GM19043 (cell line): ENCODE results near the gene SLC13A2.
"Not testable (repeated sequence)": the region's sequence is repeated elsewhere in the genome, so short reads cannot be mapped to it uniquely, and the experiment has no call there.

Source experiments
- ATAC-seq: cut with Tn5 transposase; IDR thresholded peaks from one replicate; pipeline ENCODE4 v1.9.1; 2021; ENCODE audit warnings: low read depth; ENCODE audit not compliant: unreplicated experiment

SLC13A2 gene

GRCh38 chr17:28511858-28512461, 38.5 kb downstream of the SLC13A2 start:
- no peak for ATAC-seq

GRCh38 chr17:28513476-28513875, 40.0 kb downstream of the SLC13A2 start:
- no peak for ATAC-seq

GRCh38 chr17:28514561-28515002, 41.1 kb downstream of the SLC13A2 start:
- ATAC-seq: no peak

GRCh38 chr17:28515518-28515917, 42.1 kb downstream of the SLC13A2 start:
- ATAC-seq: no peak

- ATAC-seq: no peak
Measured at GRCh38 chr17:28518132-28518531, 44.7 kb downstream of the SLC13A2 start.

- ATAC-seq: no peak
Measured at GRCh38 chr17:28518578-28518977, 45.1 kb downstream of the SLC13A2 start.

GRCh38 chr17:28519236-28519635, 45.8 kb downstream of the SLC13A2 start:
- ATAC-seq: no peak

- no peak for ATAC-seq
Measured at GRCh38 chr17:28520687-28521086, 47.2 kb downstream of the SLC13A2 start.

- ATAC-seq: no peak
Measured at GRCh38 chr17:28521311-28522085, 48.1 kb downstream of the SLC13A2 start.

- not testable (repeated sequence) for ATAC-seq
Measured at GRCh38 chr17:28522281-28522680, 48.8 kb downstream of the SLC13A2 start.

- ATAC-seq: no peak
Measured at GRCh38 chr17:28523186-28523585, 49.7 kb downstream of the SLC13A2 start.

- no peak for ATAC-seq
Measured at GRCh38 chr17:28523876-28524275, 50.4 kb downstream of the SLC13A2 start.

GRCh38 chr17:28524476-28525424, 51.3 kb downstream of the SLC13A2 start:
- ATAC-seq: no peak

- ATAC-seq: no peak
Measured at GRCh38 chr17:28526381-28526780, 52.9 kb downstream of the SLC13A2 start.

- no peak for ATAC-seq
Measured at GRCh38 chr17:28527181-28527681, 53.8 kb downstream of the SLC13A2 start.

- ATAC-seq: no peak
Measured at GRCh38 chr17:28527859-28528258, 54.4 kb downstream of the SLC13A2 start.

GRCh38 chr17:28528327-28529012, 55.0 kb downstream of the SLC13A2 start:
- ATAC-seq: no peak

- no peak for ATAC-seq
Measured at GRCh38 chr17:28529013-28529400, 55.6 kb downstream of the SLC13A2 start.

GRCh38 chr17:28530250-28530649, 56.8 kb downstream of the SLC13A2 start:
- no peak for ATAC-seq

- ATAC-seq: no peak
Measured at GRCh38 chr17:28530926-28531325, 57.5 kb downstream of the SLC13A2 start.
